ENCODE measurements around the gene RPS6KA4.
"Not testable (repeated sequence)": the region's sequence is repeated elsewhere in the genome, so short reads cannot be mapped to it uniquely, and the experiment has no call there.

Gene RPS6KA4

DNA sequence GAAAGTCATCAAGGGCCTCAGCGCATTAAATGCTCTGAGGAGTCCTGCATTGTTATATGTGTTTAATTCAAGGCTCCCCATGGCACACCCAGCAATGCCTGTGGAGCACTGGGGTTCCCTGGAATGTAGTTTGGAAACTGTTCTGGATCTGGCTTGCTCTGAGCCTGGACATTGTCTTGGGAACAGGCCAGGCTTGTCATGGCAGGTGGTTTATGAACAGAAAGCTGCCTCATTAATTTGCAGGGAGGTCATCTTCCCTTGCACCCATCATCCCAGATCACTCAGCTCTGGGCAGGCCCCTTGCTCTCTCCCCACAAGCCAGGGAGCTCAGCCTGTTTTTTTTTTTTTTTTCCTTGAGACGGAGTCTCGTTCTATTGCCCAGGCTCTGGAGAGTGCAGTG lies 32.9 kb downstream of the RPS6KA4 start:
- no peak for DNase-seq

DNA sequence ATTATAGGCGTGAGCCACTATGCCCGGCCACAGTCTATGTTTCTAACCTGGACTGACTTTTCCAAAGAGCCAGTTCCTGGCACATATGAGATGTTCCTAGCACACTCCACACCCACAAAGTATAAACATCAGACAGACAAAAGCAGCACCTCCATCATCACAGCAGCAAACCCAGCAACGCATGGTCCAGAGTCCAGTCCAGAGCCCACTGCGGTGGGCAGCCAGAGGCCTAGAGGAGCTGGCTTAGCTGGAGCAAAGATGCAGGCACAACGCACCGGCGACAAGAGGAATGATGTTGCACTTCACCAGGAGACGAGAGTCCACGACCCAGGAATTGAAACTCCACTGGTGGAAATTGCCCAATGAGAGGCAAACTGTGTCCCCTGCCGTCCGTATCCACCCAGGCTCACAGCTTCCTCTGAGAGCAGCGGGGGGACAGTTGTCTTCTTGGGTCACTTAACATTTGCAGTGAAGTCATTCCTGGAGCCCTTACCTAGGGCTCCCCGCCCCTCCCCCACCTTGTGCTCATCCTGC lies 36.6 kb downstream of the RPS6KA4 start:
- no peak for DNase-seq

DNA sequence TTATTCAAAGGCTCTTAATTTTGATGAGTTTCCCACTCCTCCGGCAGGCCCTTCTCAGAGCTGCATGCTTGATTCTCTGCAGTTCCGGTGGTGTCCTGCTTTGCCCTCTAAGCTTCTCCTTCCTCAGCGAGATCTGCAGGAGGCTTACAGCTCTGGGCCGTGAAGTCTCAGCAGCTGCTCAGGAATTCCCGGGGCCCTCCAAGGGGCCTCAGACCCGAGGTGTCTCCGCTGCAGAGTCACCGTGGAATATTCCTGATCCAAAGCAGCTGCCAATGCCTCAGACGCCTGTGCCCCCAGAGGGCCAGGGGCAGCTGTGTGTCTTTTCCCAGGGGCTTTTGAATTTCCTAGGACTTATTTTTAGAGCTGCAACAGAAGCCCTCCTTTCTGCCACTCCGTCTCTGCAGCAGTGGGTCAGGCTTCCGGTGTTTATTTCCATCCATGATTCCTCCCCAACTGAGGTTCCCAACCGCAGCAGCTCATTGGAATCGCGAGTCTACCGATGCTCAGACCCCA lies 37.2 kb downstream of the RPS6KA4 start:
- no peak for DNase-seq

GRCh38 chr11:64400102-64400501 lies 41.1 kb downstream of the RPS6KA4 start:
- no peak for DNase-seq

DNA sequence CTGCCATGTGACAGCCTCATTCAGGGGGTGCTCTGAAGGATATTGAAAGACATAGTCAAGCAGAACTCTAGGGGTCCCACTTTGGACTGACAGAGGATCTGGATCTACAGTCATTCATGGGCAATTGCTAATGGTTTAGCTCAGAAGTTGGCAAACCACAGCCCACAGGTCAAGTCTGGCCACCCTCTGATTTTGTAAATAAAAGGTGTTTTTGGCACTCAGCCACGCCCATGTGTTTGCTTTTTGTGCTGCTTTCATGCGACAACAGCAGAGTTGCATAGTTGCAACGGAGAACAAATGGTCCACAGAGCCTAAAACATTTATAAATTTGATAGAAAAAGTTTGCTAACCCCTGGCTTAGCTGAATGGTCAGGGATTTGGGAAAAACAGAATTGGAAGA lies 41.7 kb downstream of the RPS6KA4 start:
- no peak for DNase-seq

DNA sequence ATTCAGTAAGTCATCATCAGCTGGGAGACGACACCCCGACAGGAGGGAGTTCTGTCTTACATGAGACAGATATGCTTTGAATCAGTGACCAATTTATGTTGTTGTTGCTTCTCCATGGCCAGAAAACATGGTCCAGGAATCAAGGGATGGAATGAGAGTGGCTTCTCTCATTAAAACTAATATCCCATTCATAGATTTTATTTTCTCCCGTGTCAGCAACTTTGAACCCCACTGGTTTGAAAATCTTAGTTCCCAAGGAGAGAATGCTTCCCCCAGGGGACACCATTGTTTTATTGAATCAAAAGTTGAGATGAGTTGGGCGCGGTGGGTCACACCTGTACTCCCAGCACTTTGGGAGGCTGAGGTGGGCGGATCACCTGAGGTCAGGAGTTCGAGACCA lies 42.8 kb downstream of the RPS6KA4 start:
- DNase-seq, result no peak

- DNase-seq, result no peak
Observed at GRCh38 chr11:64403106-64403505, 44.1 kb downstream of the RPS6KA4 start.

DNA sequence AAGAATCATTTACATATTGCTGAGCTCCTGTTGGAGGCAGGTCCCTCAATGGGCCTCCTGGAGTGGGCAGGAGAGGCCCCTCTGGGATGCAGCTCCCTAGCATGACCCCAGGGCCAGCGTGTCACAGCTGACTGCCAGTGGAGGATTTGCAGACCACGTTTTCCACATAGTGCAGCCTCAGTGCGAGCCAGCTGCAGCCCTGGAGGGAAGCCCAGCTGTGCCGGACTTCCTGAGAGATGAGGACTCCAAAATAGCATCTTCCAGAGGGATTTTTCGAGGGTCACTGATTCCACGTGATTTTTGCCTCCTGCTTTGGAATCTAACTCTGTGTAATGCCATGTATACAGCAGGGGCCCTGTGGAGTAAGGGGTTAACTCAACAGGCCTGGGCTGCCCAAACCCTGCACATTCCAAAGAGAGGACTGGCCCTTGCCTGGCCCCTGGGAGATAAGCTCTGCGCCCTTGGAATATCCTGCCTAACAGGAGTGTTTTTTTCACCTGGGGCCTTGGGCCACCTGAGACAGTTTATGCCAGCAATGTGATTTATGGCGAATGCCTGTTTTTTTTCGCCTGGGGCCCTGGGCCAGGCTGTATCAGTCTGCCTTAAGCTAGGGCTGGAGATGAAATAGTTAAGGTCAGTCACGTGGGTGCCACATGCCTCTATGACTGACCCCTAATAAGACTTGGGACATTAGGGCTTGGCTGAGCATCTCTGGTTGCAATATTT lies 47.4 kb downstream of the RPS6KA4 start:
- DNase-seq, result no peak

DNA sequence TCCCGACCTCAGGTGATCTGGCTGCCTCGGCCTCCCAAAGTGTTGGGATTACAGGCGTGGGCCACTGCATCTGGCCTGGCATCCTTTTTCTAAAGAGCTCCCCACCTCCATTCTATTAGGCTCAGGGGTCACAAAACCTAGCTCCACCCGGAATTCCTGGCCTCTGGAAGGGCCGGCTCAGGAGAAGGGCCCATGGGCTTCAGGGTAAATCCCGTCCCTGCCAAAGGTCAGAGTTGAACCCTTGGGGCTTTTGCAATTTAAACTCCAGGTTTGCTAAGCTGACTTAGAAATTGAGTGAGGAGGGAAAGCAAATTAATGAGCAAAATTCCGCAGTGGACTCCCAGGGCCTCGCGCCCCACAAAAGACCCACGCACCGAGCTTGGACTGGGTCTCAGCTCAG lies 48.3 kb downstream of the RPS6KA4 start:
- DNase-seq, result no peak

GRCh38 chr11:64407630-64408029 lies 48.7 kb downstream of the RPS6KA4 start:
- no peak for DNase-seq

GRCh38 chr11:64409278-64409677 lies 50.3 kb downstream of the RPS6KA4 start:
- no peak for DNase-seq

DNA sequence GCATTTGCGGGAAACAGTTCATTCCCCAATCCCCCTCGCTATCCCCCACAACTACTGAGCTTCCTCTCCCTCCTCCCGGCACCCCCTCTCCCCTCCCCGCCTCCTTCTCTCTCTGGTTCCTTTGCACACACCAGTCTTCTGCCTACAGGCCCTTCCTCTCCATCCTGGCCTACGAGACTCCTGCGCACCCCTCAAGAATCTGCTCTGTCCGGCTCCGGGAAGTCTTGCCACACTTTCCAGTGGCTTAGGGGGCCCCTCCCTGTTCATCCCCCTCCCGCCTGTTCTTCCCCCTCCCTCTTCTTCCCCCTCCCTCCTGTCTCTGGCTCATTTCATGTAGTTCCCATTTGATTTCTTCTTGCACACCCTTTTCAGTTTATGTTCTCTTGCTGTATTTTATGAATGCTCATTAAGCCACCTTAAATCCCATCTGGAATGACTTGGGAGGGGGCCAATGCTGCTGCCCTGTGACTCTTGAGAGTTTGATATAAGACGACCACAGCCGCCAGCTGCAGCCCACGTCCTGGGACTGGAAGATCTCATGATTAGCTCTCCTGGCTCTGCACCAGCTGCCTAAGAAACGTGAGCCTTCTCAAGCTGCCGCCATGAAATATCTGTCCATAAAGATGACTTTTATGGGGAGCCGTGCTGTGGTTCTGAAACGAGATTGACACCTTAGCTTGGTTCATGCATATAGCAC lies 50.9 kb downstream of the RPS6KA4 start:
- no peak for DNase-seq

GRCh38 chr11:64410404-64410734 lies 51.4 kb downstream of the RPS6KA4 start:
- DNase-seq, result no peak

- DNase-seq, result no peak
Observed at GRCh38 chr11:64413417-64413816, 54.5 kb downstream of the RPS6KA4 start.

DNA sequence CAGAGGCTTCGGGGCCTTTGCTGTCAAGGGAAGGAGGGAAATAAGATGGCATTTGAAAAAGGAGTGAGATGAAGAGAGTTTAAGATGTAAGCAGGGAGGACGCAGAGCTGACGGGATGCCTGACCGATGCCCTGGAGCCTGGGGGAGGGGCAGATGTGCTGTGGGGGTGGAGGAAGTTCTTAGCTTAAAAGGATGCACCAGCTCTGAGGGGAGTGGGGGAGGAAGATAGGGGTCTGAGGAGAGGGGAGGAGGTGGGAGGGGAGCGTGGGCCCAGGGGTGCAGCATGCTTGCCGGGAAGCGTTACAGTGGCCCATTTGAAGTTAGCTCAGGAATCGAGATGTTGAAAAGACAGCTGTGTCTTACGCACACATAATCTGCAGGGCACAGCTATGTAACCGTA lies 56.3 kb downstream of the RPS6KA4 start:
- no peak for DNase-seq

DNA sequence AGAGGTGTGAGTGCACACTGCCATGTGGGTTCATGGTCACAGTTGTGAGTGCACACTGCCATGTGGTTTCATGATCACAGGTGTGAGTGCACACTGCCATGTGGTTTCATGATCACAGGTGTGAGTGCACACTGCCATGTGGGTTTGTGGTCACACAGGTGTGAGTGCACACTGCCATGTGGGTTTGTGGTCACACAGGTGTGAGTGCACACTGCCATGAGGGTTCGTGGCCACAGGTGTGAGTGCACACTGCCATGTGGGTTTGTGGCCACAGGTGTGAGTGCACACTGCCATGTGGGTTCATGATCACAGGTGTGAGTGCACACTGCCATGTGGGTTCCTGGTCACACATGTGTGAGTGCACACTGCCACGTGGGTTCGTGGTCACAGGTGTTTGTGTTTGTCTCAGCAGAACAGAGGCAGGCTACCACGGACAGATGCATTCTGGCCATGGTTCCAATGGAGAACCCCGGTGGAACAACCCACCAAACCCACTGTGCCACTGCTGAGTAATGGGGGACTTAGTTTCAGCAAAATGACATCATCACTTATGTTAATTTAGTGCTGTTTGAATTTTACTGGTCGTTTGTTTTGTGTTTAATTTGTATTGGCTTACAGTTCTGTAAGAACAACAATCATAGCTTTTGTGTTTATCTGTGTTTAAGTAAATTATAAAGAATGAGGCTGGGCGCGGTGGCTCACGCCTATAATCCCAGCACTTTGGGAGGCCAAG lies 57.2 kb downstream of the RPS6KA4 start:
- DNase-seq, result no peak

- not testable (repeated sequence) for DNase-seq
Observed at GRCh38 chr11:64418233-64418632, 59.3 kb downstream of the RPS6KA4 start.

GRCh38 chr11:64419257-64419790 lies 60.4 kb downstream of the RPS6KA4 start:
- no peak for DNase-seq

DNA sequence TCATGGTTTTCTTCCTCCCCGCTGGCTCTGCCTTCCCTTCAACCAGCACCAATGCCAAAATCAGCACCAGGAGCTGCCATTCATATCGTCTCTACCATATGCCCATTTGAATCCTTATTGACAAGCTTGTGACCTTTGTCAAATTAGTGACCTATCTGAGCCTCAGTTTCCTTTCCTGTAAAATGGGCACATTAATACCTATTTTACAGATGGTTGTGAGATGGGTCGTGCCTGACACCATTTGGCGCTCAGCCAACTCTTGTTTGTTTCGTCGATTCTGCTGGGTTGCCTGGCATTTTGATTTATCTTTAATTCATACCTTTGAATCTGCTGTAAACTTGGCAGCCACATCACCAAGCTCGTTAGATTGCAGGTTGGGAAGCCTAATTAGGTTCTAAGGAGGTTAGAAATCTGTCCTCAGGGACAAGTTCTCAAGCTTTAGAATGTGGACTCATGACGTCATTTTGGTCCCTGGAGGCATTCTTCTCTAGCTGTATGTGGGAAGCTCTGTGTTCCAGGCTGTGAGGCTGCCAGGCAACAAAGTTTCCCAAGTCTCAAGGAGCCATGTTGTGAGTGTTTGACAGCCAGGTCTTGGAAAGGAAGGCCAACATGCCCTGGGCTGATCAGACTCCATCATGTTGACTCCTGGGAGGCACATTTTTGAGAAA lies 61.0 kb downstream of the RPS6KA4 start:
- no peak for DNase-seq
